ENCODE data around the gene ARHGAP42. TPM values are rescaled to one million over a fixed set of nuclear protein-coding genes. Genes with fewer than 3 reads are reported as not detected.
"Not testable (repeated sequence)": the region's sequence is repeated elsewhere in the genome, so short reads cannot be mapped to it uniquely, and the experiment has no call there.

ARHGAP42 gene
- polyA plus RNA-seq = 0.75 TPM

GRCh38 chr11:100687054-100687629 lies at the start of gene ARHGAP42:
ARHGAP42 (plus strand) TSS chr11:100687288; CDS start chr11:100687679, 391 bp downstream.
- Mint-ChIP-seq H3K36me3 (no peaks in the 10 kb centered on the region), H3K27ac (peak within 1 kb of the TSS; percentile 40 to 85 (median 57)), H3K9me3 (no peaks in the 10 kb centered on the region), H3K4me3 (peak within 1 kb of the TSS; percentile 94 to 98 (median 96)), H3K4me1 (peaks cover 32 to 53% (median 36%) of the 10 kb centered on the region in 3 donors), H3K27me3 (no peaks in the 10 kb centered on the region)

- peak overlapping the region in 1 of 4 donors; percentile 15 for H3K4me3 Mint-ChIP-seq
- H3K9me3 Mint-ChIP-seq = no peaks in the 10 kb centered on the region
- H3K4me1 Mint-ChIP-seq = peaks cover 0 to 2% (median 0%) of the 10 kb centered on the region in 3 donors
- H3K27me3 Mint-ChIP-seq = peaks cover 3% of the 10 kb centered on the region
- no peaks in the 10 kb centered on the region for H3K36me3 Mint-ChIP-seq
- peak overlapping the region in 2 of 3 donors; percentile 6 to 47 for H3K27ac Mint-ChIP-seq
These were observed 49.4 kb upstream of the ARHGAP42 start for GRCh38 chr11:100637706-100638105.

- no peak overlapping the region for H3K4me3 Mint-ChIP-seq
- peaks cover 0 to 2% (median 0%) of the 10 kb centered on the region in 3 donors for H3K4me1 Mint-ChIP-seq
- no peaks in the 10 kb centered on the region for H3K36me3 Mint-ChIP-seq
These were observed 48.4 kb upstream of the ARHGAP42 start for GRCh38 chr11:100638648-100639047.

GRCh38 chr11:100639140-100639539 lies 47.9 kb upstream of the ARHGAP42 start:
- H3K4me3 Mint-ChIP-seq = no peak overlapping the region
- no peak overlapping the region for H3K27ac Mint-ChIP-seq
- no peaks in the 10 kb centered on the region for H3K9me3 Mint-ChIP-seq
- H3K4me1 Mint-ChIP-seq = peaks cover 0 to 2% (median 0%) of the 10 kb centered on the region in 3 donors
- H3K27me3 Mint-ChIP-seq = peaks cover 3% of the 10 kb centered on the region
- no peaks in the 10 kb centered on the region for H3K36me3 Mint-ChIP-seq

More at GRCh38 chr11:100638648-100639047, 48.4 kb upstream of the ARHGAP42 start:
- no peak overlapping the region for H3K27ac Mint-ChIP-seq
- peaks cover 3% of the 10 kb centered on the region for H3K27me3 Mint-ChIP-seq
- H3K9me3 Mint-ChIP-seq = no peaks in the 10 kb centered on the region

- peaks cover 3% of the 10 kb centered on the region for H3K27me3 Mint-ChIP-seq
- H3K36me3 Mint-ChIP-seq = no peaks in the 10 kb centered on the region
- H3K4me1 Mint-ChIP-seq = peaks cover 0 to 2% (median 0%) of the 10 kb centered on the region in 3 donors
- H3K4me3 Mint-ChIP-seq = no peak overlapping the region
- no peak overlapping the region for H3K27ac Mint-ChIP-seq
- H3K9me3 Mint-ChIP-seq = peaks cover 0 to 2% (median 0%) of the 10 kb centered on the region in 3 donors
These were observed 47.0 kb upstream of the ARHGAP42 start for GRCh38 chr11:100640071-100640470.

- H3K4me1 Mint-ChIP-seq = peaks cover 0 to 3% (median 1%) of the 10 kb centered on the region in 3 donors
- H3K4me3 Mint-ChIP-seq = no peak overlapping the region
- H3K27ac Mint-ChIP-seq = no peak overlapping the region
- H3K9me3 Mint-ChIP-seq = peaks cover 0 to 2% (median 0%) of the 10 kb centered on the region in 3 donors
- H3K27me3 Mint-ChIP-seq = peaks cover 3% of the 10 kb centered on the region
- no peaks in the 10 kb centered on the region for H3K36me3 Mint-ChIP-seq
These were observed 46.4 kb upstream of the ARHGAP42 start for GRCh38 chr11:100640646-100641045.

GRCh38 chr11:100641456-100641855 lies 45.6 kb upstream of the ARHGAP42 start:
- H3K9me3 Mint-ChIP-seq = peaks cover 0 to 3% (median 0%) of the 10 kb centered on the region in 3 donors
- H3K4me3 Mint-ChIP-seq = no peak overlapping the region
- H3K27ac Mint-ChIP-seq = no peak overlapping the region
- H3K36me3 Mint-ChIP-seq = no peaks in the 10 kb centered on the region
- H3K4me1 Mint-ChIP-seq = peaks cover 4 to 10% (median 9%) of the 10 kb centered on the region in 3 donors
- H3K27me3 Mint-ChIP-seq = peaks cover 3% of the 10 kb centered on the region

GRCh38 chr11:100646545-100646944 lies 40.5 kb upstream of the ARHGAP42 start:
- H3K9me3 Mint-ChIP-seq = peaks cover 4 to 14% (median 8%) of the 10 kb centered on the region in 3 donors
- H3K4me3 Mint-ChIP-seq = no peak overlapping the region
- peaks cover 3% of the 10 kb centered on the region for H3K36me3 Mint-ChIP-seq
- H3K27ac Mint-ChIP-seq = no peak overlapping the region
- peaks cover 7% of the 10 kb centered on the region for H3K27me3 Mint-ChIP-seq
- H3K4me1 Mint-ChIP-seq = peaks cover 4 to 12% (median 10%) of the 10 kb centered on the region in 3 donors

- Mint-ChIP-seq H3K27ac (no peak overlapping the region), H3K4me1 (peaks cover 4 to 12% (median 10%) of the 10 kb centered on the region in 3 donors), H3K4me3 (no peak overlapping the region), H3K36me3 (peaks cover 3% of the 10 kb centered on the region), H3K27me3 (peaks cover 4% of the 10 kb centered on the region), H3K9me3 (peaks cover 4 to 14% (median 11%) of the 10 kb centered on the region in 3 donors)
These were observed 39.2 kb upstream of the ARHGAP42 start for GRCh38 chr11:100647861-100648260.

GRCh38 chr11:100663583-100663982 lies 23.5 kb upstream of the ARHGAP42 start:
- Mint-ChIP-seq H3K27me3 (peaks cover 2% of the 10 kb centered on the region), H3K4me1 (peaks cover 0 to 2% (median 0%) of the 10 kb centered on the region in 3 donors), H3K4me3 (no peak overlapping the region), H3K36me3 (no peaks in the 10 kb centered on the region), H3K9me3 (no peaks in the 10 kb centered on the region), H3K27ac (no peak overlapping the region)

- H3K9me3 Mint-ChIP-seq = no peaks in the 10 kb centered on the region
- H3K27me3 Mint-ChIP-seq = peaks cover 2% of the 10 kb centered on the region
- peaks cover 0 to 2% (median 0%) of the 10 kb centered on the region in 3 donors for H3K4me1 Mint-ChIP-seq
- H3K4me3 Mint-ChIP-seq = no peak overlapping the region
- H3K36me3 Mint-ChIP-seq = no peaks in the 10 kb centered on the region
- no peak overlapping the region for H3K27ac Mint-ChIP-seq
These were observed 23.1 kb upstream of the ARHGAP42 start for GRCh38 chr11:100663996-100664395.

- H3K9me3 Mint-ChIP-seq, H3K4me3 Mint-ChIP-seq, H3K27me3 Mint-ChIP-seq, H3K4me1 Mint-ChIP-seq, H3K36me3 Mint-ChIP-seq, H3K27ac Mint-ChIP-seq: not testable (repeated sequence)
These were observed 20.3 kb upstream of the ARHGAP42 start for GRCh38 chr11:100666816-100667215.

- Mint-ChIP-seq H3K9me3 (no peaks in the 10 kb centered on the region), H3K4me1 (peaks cover 0 to 2% (median 0%) of the 10 kb centered on the region in 3 donors), H3K4me3 (no peak overlapping the region), H3K27ac (no peak overlapping the region), H3K36me3 (no peaks in the 10 kb centered on the region), H3K27me3 (peaks cover 2% of the 10 kb centered on the region)
These were observed 19.6 kb upstream of the ARHGAP42 start for GRCh38 chr11:100667449-100667848.

GRCh38 chr11:100670140-100670539 lies 16.9 kb upstream of the ARHGAP42 start:
- H3K27me3 Mint-ChIP-seq = peaks cover 2% of the 10 kb centered on the region
- H3K4me1 Mint-ChIP-seq = peaks cover 0 to 2% (median 0%) of the 10 kb centered on the region in 3 donors
- no peak overlapping the region for H3K27ac Mint-ChIP-seq
- no peaks in the 10 kb centered on the region for H3K36me3 Mint-ChIP-seq
- no peak overlapping the region for H3K4me3 Mint-ChIP-seq
- no peaks in the 10 kb centered on the region for H3K9me3 Mint-ChIP-seq

- Mint-ChIP-seq H3K27me3 (peaks cover 2% of the 10 kb centered on the region), H3K9me3 (no peaks in the 10 kb centered on the region), H3K36me3 (peaks cover 1% of the 10 kb centered on the region), H3K4me1 (peaks cover 0 to 2% (median 0%) of the 10 kb centered on the region in 3 donors), H3K27ac (no peak overlapping the region), H3K4me3 (no peak overlapping the region)
These were observed 15.6 kb upstream of the ARHGAP42 start for GRCh38 chr11:100671471-100671870.

- Mint-ChIP-seq H3K36me3 (peaks cover 1% of the 10 kb centered on the region), H3K27me3 (peaks cover 2% of the 10 kb centered on the region), H3K27ac (no peak overlapping the region), H3K9me3 (no peaks in the 10 kb centered on the region), H3K4me1 (peaks cover 0 to under 1% (median 0%) of the 10 kb centered on the region in 3 donors), H3K4me3 (no peak overlapping the region)
These were observed 14.5 kb upstream of the ARHGAP42 start for GRCh38 chr11:100672498-100673033.

All from IgD-negative memory B cell (primary cell).